Retinal pigment epithelial cell (primary cell): ENCODE results near the gene FUT9.

Experiments
- DNase-seq: peaks from one replicate; pipeline ENCODE4 v3.0.0-alpha.2; 2010; ENCODE audit warnings: low read depth
- H3K4me3 ChIP-seq: 2 replicates; pipeline ENCODE4 v1.5.1; 2011; ENCODE audit warnings: mild to moderate bottlenecking, low read length, control low read depth, moderate library complexity
- TF ChIP-seq, protein P1 (sequence below): conservative IDR thresholded peaks from 2 replicates; pipeline ENCODE4 v1.5.1; 2011; ENCODE audit warnings: low read depth, low read length, control low read depth, inconsistent platforms

Gene FUT9

DNA sequence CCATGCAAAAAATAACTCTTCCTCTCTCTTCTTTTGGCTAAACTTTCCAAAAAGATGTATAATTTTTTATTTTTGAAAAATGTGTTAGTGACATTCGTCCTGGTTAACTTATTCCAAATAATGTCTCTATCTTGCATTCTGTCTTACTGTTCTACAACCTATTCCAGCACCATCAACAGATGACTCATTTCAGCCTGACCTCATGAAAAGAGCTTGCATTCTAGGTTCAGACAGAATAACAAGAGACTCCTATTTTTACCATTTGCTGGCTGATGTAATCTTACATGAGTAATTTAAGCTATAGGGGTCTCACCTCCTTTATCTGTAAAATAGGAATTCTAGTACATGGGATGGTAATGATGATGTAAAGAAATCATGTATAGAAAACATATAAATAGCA is 109.0 kb downstream of the FUT9 start:
- peak; percentile 55 for DNase-seq
- TF ChIP-seq, protein P1, sequence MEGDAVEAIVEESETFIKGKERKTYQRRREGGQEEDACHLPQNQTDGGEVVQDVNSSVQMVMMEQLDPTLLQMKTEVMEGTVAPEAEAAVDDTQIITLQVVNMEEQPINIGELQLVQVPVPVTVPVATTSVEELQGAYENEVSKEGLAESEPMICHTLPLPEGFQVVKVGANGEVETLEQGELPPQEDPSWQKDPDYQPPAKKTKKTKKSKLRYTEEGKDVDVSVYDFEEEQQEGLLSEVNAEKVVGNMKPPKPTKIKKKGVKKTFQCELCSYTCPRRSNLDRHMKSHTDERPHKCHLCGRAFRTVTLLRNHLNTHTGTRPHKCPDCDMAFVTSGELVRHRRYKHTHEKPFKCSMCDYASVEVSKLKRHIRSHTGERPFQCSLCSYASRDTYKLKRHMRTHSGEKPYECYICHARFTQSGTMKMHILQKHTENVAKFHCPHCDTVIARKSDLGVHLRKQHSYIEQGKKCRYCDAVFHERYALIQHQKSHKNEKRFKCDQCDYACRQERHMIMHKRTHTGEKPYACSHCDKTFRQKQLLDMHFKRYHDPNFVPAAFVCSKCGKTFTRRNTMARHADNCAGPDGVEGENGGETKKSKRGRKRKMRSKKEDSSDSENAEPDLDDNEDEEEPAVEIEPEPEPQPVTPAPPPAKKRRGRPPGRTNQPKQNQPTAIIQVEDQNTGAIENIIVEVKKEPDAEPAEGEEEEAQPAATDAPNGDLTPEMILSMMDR, result no peak
- no peak overlapping the region for H3K4me3 ChIP-seq

DNA sequence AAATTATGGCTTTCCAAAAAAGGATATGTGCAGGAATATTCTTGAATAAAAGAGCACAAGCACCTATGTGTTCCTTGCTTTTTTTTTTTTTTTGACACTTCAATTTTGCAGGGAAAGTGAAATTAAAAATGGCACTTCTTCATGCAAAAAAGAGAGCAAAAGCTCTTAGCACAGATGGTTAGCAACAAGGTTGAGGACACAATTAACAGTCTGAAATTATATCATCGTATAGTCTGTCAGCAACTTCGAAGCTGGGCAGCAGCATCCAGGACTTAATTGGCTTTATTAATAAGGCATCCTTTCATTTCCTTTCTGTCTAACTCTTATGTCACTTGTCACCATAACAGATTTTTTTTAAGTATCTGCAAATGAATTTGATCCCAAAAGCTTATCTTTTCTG is 122.6 kb downstream of the FUT9 start:
- no peak overlapping the region for H3K4me3 ChIP-seq
- TF ChIP-seq, protein P1, result no peak
- DNase-seq, result no peak

DNA sequence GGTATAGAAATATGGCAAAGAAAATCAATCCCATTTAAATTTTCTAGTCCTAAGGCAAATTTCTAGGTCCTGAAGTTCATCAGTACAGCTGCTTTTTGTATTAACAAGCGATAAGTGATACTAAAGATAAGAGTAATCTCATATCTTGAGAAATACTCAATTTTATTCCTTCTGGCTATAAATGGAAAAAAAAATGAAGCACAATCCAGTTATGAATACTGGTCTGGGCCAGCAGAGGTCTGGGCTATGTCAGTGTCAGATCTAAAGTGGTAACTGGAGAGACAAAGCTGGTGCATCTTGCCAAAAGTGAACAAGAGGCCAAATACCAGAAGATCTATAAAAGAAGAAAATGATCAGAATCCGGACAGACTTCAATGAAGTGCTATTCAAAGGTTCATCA is 126.4 kb downstream of the FUT9 start:
- TF ChIP-seq, protein P1, result no peak
- no peak overlapping the region for H3K4me3 ChIP-seq
- no peak for DNase-seq

DNA sequence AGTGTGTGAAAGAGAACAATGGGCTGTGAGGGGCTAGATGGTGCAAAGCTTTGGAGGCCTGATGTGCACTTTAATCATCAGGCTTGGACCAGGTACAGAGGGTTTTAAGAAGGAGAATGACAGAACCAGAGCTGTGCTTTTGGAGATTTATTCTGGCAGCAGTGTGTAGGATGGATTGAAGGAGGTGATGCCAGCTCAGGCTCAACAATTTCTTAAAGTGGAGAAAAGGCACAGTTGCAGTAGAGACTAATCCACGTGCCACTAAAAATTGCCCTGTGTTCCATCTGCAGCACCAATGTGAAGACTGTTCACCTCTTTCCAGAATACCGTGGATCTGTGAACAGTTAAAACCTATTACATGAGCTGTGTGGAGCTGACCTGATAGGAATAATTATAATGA is 134.7 kb downstream of the FUT9 start:
- TF ChIP-seq, protein P1, result no peak
- H3K4me3 ChIP-seq, result no peak overlapping the region
- DNase-seq, result no peak

DNA sequence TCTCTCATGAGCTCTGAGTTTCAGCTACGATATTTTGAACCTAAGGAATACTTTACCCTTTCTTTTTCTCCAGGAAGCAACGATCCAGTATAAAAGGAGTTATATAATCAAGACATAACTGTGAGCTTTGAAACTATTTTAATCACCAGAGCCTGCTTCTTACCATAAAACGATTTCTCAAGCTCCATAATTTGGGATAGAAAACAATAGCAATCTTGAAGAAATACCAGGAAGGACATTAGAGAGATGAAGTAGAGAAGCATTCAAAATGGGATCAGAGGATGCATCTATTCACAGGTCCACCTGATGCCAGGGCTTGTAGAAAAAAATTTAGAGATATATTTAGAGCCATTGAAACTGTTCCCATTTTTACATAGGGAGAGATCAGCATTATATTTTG is 135.9 kb downstream of the FUT9 start:
- no peak for DNase-seq
- H3K4me3 ChIP-seq, result no peak overlapping the region
- TF ChIP-seq, protein P1, result no peak

DNA sequence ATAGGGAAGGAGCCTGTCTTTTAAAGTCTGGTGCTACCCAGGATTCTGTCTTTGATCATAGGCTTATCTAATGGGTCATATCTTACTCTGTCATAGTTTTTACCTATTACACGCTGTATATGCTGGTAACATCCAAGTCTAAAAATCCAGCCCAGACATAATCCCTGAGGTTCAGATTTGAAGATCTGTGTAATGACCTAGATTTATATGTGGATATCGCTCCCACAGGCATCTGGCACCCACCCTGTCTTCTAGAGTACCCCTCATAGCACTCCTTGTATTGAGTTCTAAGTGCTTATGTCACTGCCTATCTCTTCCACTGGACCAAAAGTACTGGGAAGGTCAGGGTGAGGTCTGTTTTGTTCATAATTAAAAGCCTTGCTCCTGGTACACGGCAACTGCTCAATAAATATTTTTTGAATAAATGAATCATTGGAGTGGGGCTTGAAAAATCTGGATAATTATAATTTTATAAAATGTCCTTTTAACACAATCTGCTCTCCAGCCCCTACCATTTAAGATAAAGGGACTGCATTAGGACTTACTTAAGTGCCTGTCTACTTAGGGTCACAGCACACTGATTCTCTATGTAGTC is 136.4 kb downstream of the FUT9 start:
- H3K4me3 ChIP-seq, result no peak overlapping the region
- no peak for DNase-seq
- TF ChIP-seq, protein P1, result no peak

DNA sequence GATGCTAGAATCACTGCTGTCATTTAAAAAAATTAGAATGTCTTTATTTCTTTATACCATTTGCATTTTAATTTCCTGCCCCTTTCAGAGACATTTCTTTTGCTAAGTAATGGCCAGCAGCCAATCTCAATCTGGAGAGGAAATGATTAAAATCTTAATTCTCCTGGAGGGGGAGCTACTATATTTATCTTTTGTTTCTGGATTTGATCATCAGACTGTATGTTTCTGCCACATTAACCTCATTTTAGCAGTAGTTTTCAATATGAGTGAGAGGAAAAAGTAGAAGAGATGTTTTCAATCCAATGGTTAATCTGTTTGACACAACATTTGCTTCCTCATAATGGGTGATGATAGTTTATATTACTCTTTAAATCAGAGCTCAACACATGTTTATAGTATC is 138.0 kb downstream of the FUT9 start:
- no peak overlapping the region for H3K4me3 ChIP-seq
- DNase-seq, result no peak
- TF ChIP-seq, protein P1, result peak; percentile 16
